NCI-H128 (cell line): ENCODE measurements around the gene SPRING1.
"Not testable (repeated sequence)": the region's sequence is repeated elsewhere in the genome, so short reads cannot be mapped to it uniquely, and the experiment has no call there.

Experiments
- DNase-seq: peaks from one replicate; lab custom pipeline; 2025; ENCODE audit not compliant: unreplicated experiment; lab: John Stamatoyannopoulos, UW

The SPRING1 gene

GRCh38 chr12:116737774-116738657 is at the start of gene SPRING1, which contains the start of gene RNFT2:
SPRING1 (minus strand) TSS chr12:116738069; CDS start chr12:116737900, 169 bp downstream.
RNFT2 (plus strand) TSS chr12:116738315; CDS start chr12:116740498, 2,183 bp downstream.
- peak; percentile 98 for DNase-seq

- DNase-seq, result no peak
Measured at GRCh38 chr12:116784238-116784612, 46.4 kb upstream of the SPRING1 start.

- no peak for DNase-seq
Measured at GRCh38 chr12:116783525-116784237, 45.8 kb upstream of the SPRING1 start.

- DNase-seq, result no peak
Measured at GRCh38 chr12:116780942-116781341, 43.1 kb upstream of the SPRING1 start.

GRCh38 chr12:116779597-116779996 is 41.7 kb upstream of the SPRING1 start:
- DNase-seq, result no peak

- no peak for DNase-seq
Measured at GRCh38 chr12:116777245-116777644, 39.4 kb upstream of the SPRING1 start.

GRCh38 chr12:116774020-116774419 is 36.2 kb upstream of the SPRING1 start:
- no peak for DNase-seq

GRCh38 chr12:116773276-116773731 is 35.4 kb upstream of the SPRING1 start:
- DNase-seq, result no peak

GRCh38 chr12:116771651-116772050 is 33.8 kb upstream of the SPRING1 start:
- no peak for DNase-seq

GRCh38 chr12:116766746-116767145 is 28.9 kb upstream of the SPRING1 start:
- DNase-seq, result no peak

GRCh38 chr12:116766285-116766684 is 28.4 kb upstream of the SPRING1 start:
- no peak for DNase-seq

- DNase-seq, result no peak
Measured at GRCh38 chr12:116765271-116765670, 27.4 kb upstream of the SPRING1 start.

GRCh38 chr12:116761499-116761898 is 23.6 kb upstream of the SPRING1 start:
- DNase-seq, result no peak

- DNase-seq, result no peak
Measured at GRCh38 chr12:116760622-116761020, 22.8 kb upstream of the SPRING1 start.

GRCh38 chr12:116759783-116760621 is 22.1 kb upstream of the SPRING1 start:
- DNase-seq, result no peak

- not testable (repeated sequence) for DNase-seq
Measured at GRCh38 chr12:116754783-116755182, 16.9 kb upstream of the SPRING1 start.

- DNase-seq, result not testable (repeated sequence)
Measured at GRCh38 chr12:116754097-116754496, 16.2 kb upstream of the SPRING1 start.

GRCh38 chr12:116750298-116750697 is 12.4 kb upstream of the SPRING1 start:
- no peak for DNase-seq

GRCh38 chr12:116749884-116750283 is 12.0 kb upstream of the SPRING1 start:
- no peak for DNase-seq

GRCh38 chr12:116745554-116745953 is 7.7 kb upstream of the SPRING1 start:
- DNase-seq, result no peak

GRCh38 chr12:116744766-116745165 is 6.9 kb upstream of the SPRING1 start:
- no peak for DNase-seq
